ENCODE data around the gene SGMS2. TPM values are rescaled to one million over a fixed set of nuclear protein-coding genes. Genes with fewer than 3 reads are reported as not detected.
A peak's percentile ranks its signal among the peaks of the same experiment; 100 is the strongest.

SGMS2 gene
- total and polyA plus RNA-seq, 2 donors from 2014 or later: 5.3 to 67.7 TPM

DNA sequence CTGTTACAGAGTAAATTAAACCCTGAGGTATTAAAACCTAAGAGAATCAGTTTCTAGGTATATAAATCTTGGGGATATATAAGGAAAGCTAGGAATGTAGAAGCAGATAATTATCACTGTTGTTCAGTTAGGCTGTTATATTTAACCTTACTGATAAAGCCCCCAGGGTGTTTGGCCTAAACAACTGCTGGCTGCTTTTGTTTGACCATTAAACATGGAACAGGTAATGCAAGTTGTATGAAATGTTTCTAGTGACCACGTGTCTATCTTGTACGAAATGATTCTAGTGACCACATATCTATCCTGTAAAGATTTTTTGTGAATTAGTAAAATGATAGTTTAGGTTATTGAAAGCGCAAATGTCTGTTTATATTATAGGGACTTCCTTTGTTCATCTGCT, 52.6 kb downstream of the SGMS2 start:
- Histone ChIP-seq H3K27ac (ENCODE audit: low read depth in 2 of 2, low read length in 2 of 2) (no peak overlapping the region), H3K4me1 (ENCODE audit: control insufficient read depth in 2 of 3, insufficient read depth in 2 of 3, low read depth in 1 of 3, low read length in 3 of 3) (no peaks in the 10 kb centered on the region), H3K9me3 (ENCODE audit: control insufficient read depth in 2 of 3, insufficient read depth in 1 of 3, low read length in 3 of 3) (no peaks in the 10 kb centered on the region), H3K36me3 (ENCODE audit: control insufficient read depth in 2 of 3, insufficient read depth in 3 of 3, low read length in 3 of 3) (no peaks in the 10 kb centered on the region), H3K4me3 (ENCODE audit: low read length in 3 of 3) (no peak overlapping the region), H3K9ac (ENCODE audit: low read length in 3 of 3) (no peak overlapping the region), H3K27me3 (ENCODE audit: control insufficient read depth, insufficient read depth, low read length) (no peaks in the 10 kb centered on the region)
- DNase-seq: no peak
- no peak for FAIRE-seq
- TF ChIP-seq, protein P1, sequence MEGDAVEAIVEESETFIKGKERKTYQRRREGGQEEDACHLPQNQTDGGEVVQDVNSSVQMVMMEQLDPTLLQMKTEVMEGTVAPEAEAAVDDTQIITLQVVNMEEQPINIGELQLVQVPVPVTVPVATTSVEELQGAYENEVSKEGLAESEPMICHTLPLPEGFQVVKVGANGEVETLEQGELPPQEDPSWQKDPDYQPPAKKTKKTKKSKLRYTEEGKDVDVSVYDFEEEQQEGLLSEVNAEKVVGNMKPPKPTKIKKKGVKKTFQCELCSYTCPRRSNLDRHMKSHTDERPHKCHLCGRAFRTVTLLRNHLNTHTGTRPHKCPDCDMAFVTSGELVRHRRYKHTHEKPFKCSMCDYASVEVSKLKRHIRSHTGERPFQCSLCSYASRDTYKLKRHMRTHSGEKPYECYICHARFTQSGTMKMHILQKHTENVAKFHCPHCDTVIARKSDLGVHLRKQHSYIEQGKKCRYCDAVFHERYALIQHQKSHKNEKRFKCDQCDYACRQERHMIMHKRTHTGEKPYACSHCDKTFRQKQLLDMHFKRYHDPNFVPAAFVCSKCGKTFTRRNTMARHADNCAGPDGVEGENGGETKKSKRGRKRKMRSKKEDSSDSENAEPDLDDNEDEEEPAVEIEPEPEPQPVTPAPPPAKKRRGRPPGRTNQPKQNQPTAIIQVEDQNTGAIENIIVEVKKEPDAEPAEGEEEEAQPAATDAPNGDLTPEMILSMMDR (IDR thresholded peaks at IDR 0.05; ENCODE audit: borderline replicate concordance, extremely low read depth, insufficient read depth): no peak
- intact Hi-C loops (cut with DNase I): no loop called here

DNA sequence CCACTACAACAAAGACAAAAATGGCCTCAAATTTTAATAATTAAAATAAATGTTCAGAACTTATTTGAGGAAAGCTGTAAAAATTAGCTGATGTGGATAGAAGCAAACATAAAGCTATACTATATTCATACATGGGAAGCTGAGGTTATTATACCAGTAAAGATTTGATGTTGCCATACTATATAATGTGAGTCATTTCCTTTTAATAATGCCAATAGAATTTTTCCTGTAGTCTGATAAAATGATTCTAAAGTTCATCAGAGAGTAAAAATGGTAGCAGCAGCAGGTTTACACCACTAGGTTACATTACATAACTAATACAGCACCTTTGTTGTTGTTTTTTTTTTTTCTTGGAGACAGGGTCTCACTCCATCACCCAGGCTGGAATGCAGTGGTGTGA, 61.1 kb downstream of the SGMS2 start:
- TF ChIP-seq, protein P1 (IDR thresholded peaks at IDR 0.05; ENCODE audit: borderline replicate concordance, extremely low read depth, insufficient read depth): no peak
- DNase-seq (no peak), FAIRE-seq (no peak)
- no peaks in the 10 kb centered on the region for H3K9me3 ChIP-seq (ENCODE audit: control insufficient read depth in 2 of 3, insufficient read depth in 1 of 3, low read length in 3 of 3)
- H3K4me3 ChIP-seq (ENCODE audit: low read length in 3 of 3): no peak overlapping the region
- no peak overlapping the region for H3K9ac ChIP-seq (ENCODE audit: low read length in 3 of 3)
- intact Hi-C loops (cut with DNase I): no loop called here
- H3K27ac ChIP-seq (ENCODE audit: low read depth in 2 of 2, low read length in 2 of 2): no peak overlapping the region
- no peaks in the 10 kb centered on the region for H3K27me3 ChIP-seq (ENCODE audit: control insufficient read depth, insufficient read depth, low read length)
- H3K36me3 ChIP-seq (ENCODE audit: control insufficient read depth in 2 of 3, insufficient read depth in 3 of 3, low read length in 3 of 3): no peaks in the 10 kb centered on the region
- no peaks in the 10 kb centered on the region for H3K4me1 ChIP-seq (ENCODE audit: control insufficient read depth in 2 of 3, insufficient read depth in 2 of 3, low read depth in 1 of 3, low read length in 3 of 3)

DNA sequence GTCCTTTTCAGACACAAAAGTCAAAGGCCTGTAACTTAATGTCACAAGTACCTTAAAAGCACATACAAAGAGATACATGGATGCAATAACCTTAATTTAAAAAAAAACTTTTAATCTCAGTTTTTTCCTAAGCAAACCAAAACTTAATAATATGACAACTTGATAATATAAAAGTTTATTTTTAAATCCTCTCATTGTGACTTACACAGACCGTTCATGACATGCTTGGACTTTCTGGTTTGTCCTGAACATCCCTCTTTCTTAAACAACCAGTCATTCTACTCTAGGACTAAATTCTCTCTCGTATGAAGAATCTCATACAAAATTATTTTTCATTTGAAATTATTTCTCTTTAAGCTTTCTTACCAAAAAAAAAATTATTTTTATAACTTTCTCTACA, 63.5 kb downstream of the SGMS2 start:
- Histone ChIP-seq H3K4me1 (ENCODE audit: control insufficient read depth in 2 of 3, insufficient read depth in 2 of 3, low read depth in 1 of 3, low read length in 3 of 3) (no peaks in the 10 kb centered on the region), H3K27me3 (ENCODE audit: control insufficient read depth, insufficient read depth, low read length) (no peaks in the 10 kb centered on the region), H3K4me3 (ENCODE audit: low read length in 3 of 3) (no peak overlapping the region), H3K9ac (ENCODE audit: low read length in 3 of 3) (no peak overlapping the region), H3K36me3 (ENCODE audit: control insufficient read depth in 2 of 3, insufficient read depth in 3 of 3, low read length in 3 of 3) (no peaks in the 10 kb centered on the region), H3K27ac (ENCODE audit: low read depth in 2 of 2, low read length in 2 of 2) (no peak overlapping the region), H3K9me3 (ENCODE audit: control insufficient read depth in 2 of 3, insufficient read depth in 1 of 3, low read length in 3 of 3) (no peaks in the 10 kb centered on the region)
- intact Hi-C loops (cut with DNase I): no loop called here
- TF ChIP-seq, protein P1 (IDR thresholded peaks at IDR 0.05; ENCODE audit: borderline replicate concordance, extremely low read depth, insufficient read depth): no peak
- FAIRE-seq (peak; percentile 25), DNase-seq (peak in 1 of 5 donors; percentile 6)

DNA sequence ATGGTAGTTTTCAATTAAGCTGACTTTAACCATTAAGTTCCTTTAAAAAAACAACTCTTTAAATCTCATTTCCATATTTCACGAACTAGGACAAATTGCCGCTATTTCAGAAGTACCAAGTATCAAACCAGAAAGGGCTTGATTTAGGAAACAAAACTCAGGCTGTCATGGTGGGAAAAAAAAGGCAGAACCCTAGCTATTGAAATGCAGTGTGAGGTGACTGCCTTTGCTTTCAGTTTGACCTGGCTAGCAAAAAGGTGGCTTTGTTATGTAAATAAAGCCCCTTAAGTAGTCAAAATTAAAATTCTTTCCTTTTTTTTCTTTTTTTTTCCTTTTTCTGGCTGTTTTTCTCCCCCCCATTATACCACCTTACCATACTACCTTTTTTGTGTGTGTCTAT, 66.0 kb downstream of the SGMS2 start:
- DNase-seq: no peak
- no peaks in the 10 kb centered on the region for H3K27me3 ChIP-seq (ENCODE audit: control insufficient read depth, insufficient read depth, low read length)
- H3K9ac ChIP-seq (ENCODE audit: low read length in 3 of 3): no peak overlapping the region
- H3K4me1 ChIP-seq (ENCODE audit: control insufficient read depth in 2 of 3, insufficient read depth in 2 of 3, low read depth in 1 of 3, low read length in 3 of 3): peaks cover 0 to 3% (median 0%) of the 10 kb centered on the region in 3 donors
- TF ChIP-seq, protein P1 (IDR thresholded peaks at IDR 0.05; ENCODE audit: borderline replicate concordance, extremely low read depth, insufficient read depth): no peak
- H3K9me3 ChIP-seq (ENCODE audit: control insufficient read depth in 2 of 3, insufficient read depth in 1 of 3, low read length in 3 of 3): no peaks in the 10 kb centered on the region
- H3K27ac ChIP-seq (ENCODE audit: low read depth in 2 of 2, low read length in 2 of 2): no peak overlapping the region
- no peaks in the 10 kb centered on the region for H3K36me3 ChIP-seq (ENCODE audit: control insufficient read depth in 2 of 3, insufficient read depth in 3 of 3, low read length in 3 of 3)
- no peak overlapping the region for H3K4me3 ChIP-seq (ENCODE audit: low read length in 3 of 3)
- no peak for FAIRE-seq
- intact Hi-C loops (cut with DNase I): no loop called here
